Measurements from ENCODE around the gene TRIM33.
"Not testable (repeated sequence)": the region's sequence is repeated elsewhere in the genome, so short reads cannot be mapped to it uniquely, and the experiment has no call there.

The TRIM33 gene

GRCh38 chr1:114468710-114469468 is 42.1 kb downstream of the TRIM33 start:
- no peak for DNase-seq (ENCODE audit: extremely low spot score, insufficient read length, low read depth)
- FAIRE-seq: no peak

- no peak for DNase-seq (ENCODE audit: extremely low spot score, insufficient read length, low read depth)
- FAIRE-seq: no peak
Observed at GRCh38 chr1:114468047-114468446, 43.0 kb downstream of the TRIM33 start.

- FAIRE-seq (peak; percentile 78), DNase-seq (ENCODE audit: extremely low spot score, insufficient read length, low read depth) (peak; percentile 14)
Observed at GRCh38 chr1:114467491-114467890, 43.5 kb downstream of the TRIM33 start.

- no peak for FAIRE-seq
- DNase-seq (ENCODE audit: extremely low spot score, insufficient read length, low read depth): no peak
Observed at GRCh38 chr1:114466334-114467014, 44.5 kb downstream of the TRIM33 start.

- no peak for FAIRE-seq
Observed at GRCh38 chr1:114462963-114463362, 48.0 kb downstream of the TRIM33 start.

GRCh38 chr1:114462341-114462740 is 48.7 kb downstream of the TRIM33 start:
- FAIRE-seq (no peak), DNase-seq (ENCODE audit: extremely low spot score, insufficient read length, low read depth) (no peak)

More at GRCh38 chr1:114462963-114463362, 48.0 kb downstream of the TRIM33 start:
- no peak for DNase-seq (ENCODE audit: extremely low spot score, insufficient read length, low read depth)

- no peak for FAIRE-seq
- DNase-seq (ENCODE audit: extremely low spot score, insufficient read length, low read depth): no peak
Observed at GRCh38 chr1:114458237-114458777, 52.7 kb downstream of the TRIM33 start.

GRCh38 chr1:114457675-114458236 is 53.2 kb downstream of the TRIM33 start:
- FAIRE-seq: no peak
- DNase-seq (ENCODE audit: extremely low spot score, insufficient read length, low read depth): no peak

GRCh38 chr1:114456586-114456985 is 54.4 kb downstream of the TRIM33 start:
- DNase-seq (ENCODE audit: extremely low spot score, insufficient read length, low read depth) (no peak), FAIRE-seq (no peak)

- FAIRE-seq: no peak
- no peak for DNase-seq (ENCODE audit: extremely low spot score, insufficient read length, low read depth)
Observed at GRCh38 chr1:114455102-114455785, 55.8 kb downstream of the TRIM33 start.

GRCh38 chr1:114454539-114454938 is 56.5 kb downstream of the TRIM33 start:
- FAIRE-seq: no peak
- DNase-seq (ENCODE audit: extremely low spot score, insufficient read length, low read depth): no peak

GRCh38 chr1:114453361-114453784 is 57.6 kb downstream of the TRIM33 start:
- DNase-seq (ENCODE audit: extremely low spot score, insufficient read length, low read depth) (no peak), FAIRE-seq (no peak)

- FAIRE-seq (no peak), DNase-seq (ENCODE audit: extremely low spot score, insufficient read length, low read depth) (no peak)
Observed at GRCh38 chr1:114448370-114449036, 62.5 kb downstream of the TRIM33 start.

- FAIRE-seq (no peak), DNase-seq (ENCODE audit: extremely low spot score, insufficient read length, low read depth) (no peak)
Observed at GRCh38 chr1:114446198-114446597, 64.8 kb downstream of the TRIM33 start.

GRCh38 chr1:114443226-114443625 is 67.8 kb downstream of the TRIM33 start:
- not testable (repeated sequence) for DNase-seq (ENCODE audit: extremely low spot score, insufficient read length, low read depth); FAIRE-seq

GRCh38 chr1:114441332-114441731 is 69.7 kb downstream of the TRIM33 start:
- DNase-seq (ENCODE audit: extremely low spot score, insufficient read length, low read depth) (no peak), FAIRE-seq (no peak)

- no peak for FAIRE-seq
- no peak for DNase-seq (ENCODE audit: extremely low spot score, insufficient read length, low read depth)
Observed at GRCh38 chr1:114439369-114439768, 71.6 kb downstream of the TRIM33 start.

GRCh38 chr1:114437812-114438211 is 73.2 kb downstream of the TRIM33 start:
- FAIRE-seq: no peak

GRCh38 chr1:114436799-114437198 is 74.2 kb downstream of the TRIM33 start:
- FAIRE-seq: no peak
- DNase-seq (ENCODE audit: extremely low spot score, insufficient read length, low read depth): no peak

More at GRCh38 chr1:114437812-114438211, 73.2 kb downstream of the TRIM33 start:
- DNase-seq (ENCODE audit: extremely low spot score, insufficient read length, low read depth): no peak

Measured in GM18507 (cell line).